Type B pancreatic cell (in vitro differentiated cells): ENCODE data around the gene BCL2L14. TPM values are rescaled to one million over a fixed set of nuclear protein-coding genes. Genes with fewer than 3 reads are reported as not detected.
"Not testable (repeated sequence)": the region's sequence is repeated elsewhere in the genome, so short reads cannot be mapped to it uniquely, and the experiment has no call there.

Experiments used
- DNase-seq: peaks from one replicate; pipeline ENCODE4 v3.0.0; 2021; ENCODE audit warnings: mixed read lengths; ENCODE audit not compliant: unreplicated experiment; ENCODE audit errors: extremely low spot score
- H3K27ac Mint-ChIP-seq: 2 replicates; pipeline ENCODE4 v1.8.0; 2021; ENCODE audit warnings: mild to moderate bottlenecking, mixed read lengths
- H3K27me3 Mint-ChIP-seq: 2 replicates; pipeline ENCODE4 v1.8.0; 2021; ENCODE audit warnings: mixed read lengths
- H3K36me3 Mint-ChIP-seq: 2 replicates; pipeline ENCODE4 v1.8.0; 2021; ENCODE audit warnings: mixed read lengths
- H3K4me1 Mint-ChIP-seq: one replicate; pipeline ENCODE4 v1.8.0; 2021; ENCODE audit warnings: mixed read lengths; ENCODE audit not compliant: unreplicated experiment
- H3K4me3 Mint-ChIP-seq: 2 replicates; pipeline ENCODE4 v1.8.0; 2021; ENCODE audit warnings: mild to moderate bottlenecking, mixed read lengths
- H3K9me3 Mint-ChIP-seq: 2 replicates; pipeline ENCODE4 v1.8.0; 2021; ENCODE audit warnings: mixed read lengths
- total RNA-seq: library from RNA; stranded (reverse); gene quantifications from 2 replicates; pipeline ENCODE4 v1.2.1, GENCODE V29; 2021; ENCODE audit warnings: low replicate concordance
- TF ChIP-seq, protein P1 (sequence below): fragments of 200-600 bp; sonication (generic); conservative IDR thresholded peaks from 2 replicates; pipeline ENCODE4 v1.5.0; 2021; ENCODE audit warnings: antibody characterized with exemption, mild to moderate bottlenecking

The BCL2L14 gene
- total RNA-seq, 1 donor from 2014 or later, result 3.3 TPM

DNA sequence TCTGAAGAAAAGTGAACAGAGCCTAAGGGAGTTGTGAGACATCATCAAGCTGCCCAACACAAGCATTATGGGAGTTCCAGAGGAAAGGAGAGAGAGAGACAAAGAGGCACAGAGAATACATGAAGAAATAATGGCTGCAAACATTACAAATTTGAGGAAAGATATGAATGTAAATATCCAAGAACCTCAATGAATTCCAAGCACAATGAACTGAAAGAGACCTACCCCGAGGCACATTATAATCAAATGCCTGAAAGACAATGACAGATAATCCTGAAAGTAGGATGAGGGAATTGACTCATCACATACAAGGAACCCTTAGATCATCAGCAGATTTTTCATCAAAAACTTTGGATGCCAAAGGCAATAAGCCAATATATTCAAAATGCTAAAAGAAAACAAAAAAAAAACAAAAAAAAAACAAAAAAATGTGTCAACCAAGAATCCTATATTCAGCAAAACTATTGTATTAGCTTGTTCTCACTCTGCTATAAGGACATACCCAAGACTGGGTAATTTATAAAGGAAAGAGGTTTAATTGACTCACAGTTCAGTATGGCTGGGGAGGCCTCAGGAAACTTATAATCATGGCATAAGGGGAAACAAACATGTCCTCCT, 37.8 kb downstream of the BCL2L14 start:
- TF ChIP-seq, protein P1, sequence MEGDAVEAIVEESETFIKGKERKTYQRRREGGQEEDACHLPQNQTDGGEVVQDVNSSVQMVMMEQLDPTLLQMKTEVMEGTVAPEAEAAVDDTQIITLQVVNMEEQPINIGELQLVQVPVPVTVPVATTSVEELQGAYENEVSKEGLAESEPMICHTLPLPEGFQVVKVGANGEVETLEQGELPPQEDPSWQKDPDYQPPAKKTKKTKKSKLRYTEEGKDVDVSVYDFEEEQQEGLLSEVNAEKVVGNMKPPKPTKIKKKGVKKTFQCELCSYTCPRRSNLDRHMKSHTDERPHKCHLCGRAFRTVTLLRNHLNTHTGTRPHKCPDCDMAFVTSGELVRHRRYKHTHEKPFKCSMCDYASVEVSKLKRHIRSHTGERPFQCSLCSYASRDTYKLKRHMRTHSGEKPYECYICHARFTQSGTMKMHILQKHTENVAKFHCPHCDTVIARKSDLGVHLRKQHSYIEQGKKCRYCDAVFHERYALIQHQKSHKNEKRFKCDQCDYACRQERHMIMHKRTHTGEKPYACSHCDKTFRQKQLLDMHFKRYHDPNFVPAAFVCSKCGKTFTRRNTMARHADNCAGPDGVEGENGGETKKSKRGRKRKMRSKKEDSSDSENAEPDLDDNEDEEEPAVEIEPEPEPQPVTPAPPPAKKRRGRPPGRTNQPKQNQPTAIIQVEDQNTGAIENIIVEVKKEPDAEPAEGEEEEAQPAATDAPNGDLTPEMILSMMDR, result no peak
- Mint-ChIP-seq H3K4me1 (no peaks in the 10 kb centered on the region), H3K4me3 (no peak overlapping the region), H3K9me3 (peaks cover 19% of the 10 kb centered on the region), H3K27ac (no peak overlapping the region), H3K27me3 (no peaks in the 10 kb centered on the region), H3K36me3 (peaks cover 42% of the 10 kb centered on the region)
- no peak for DNase-seq

GRCh38 chr12:12110923-12111555, 40.3 kb downstream of the BCL2L14 start:
- H3K9me3 Mint-ChIP-seq, result peaks cover 19% of the 10 kb centered on the region
- not testable (repeated sequence) for H3K27me3 Mint-ChIP-seq, H3K4me1 Mint-ChIP-seq, H3K27ac Mint-ChIP-seq, H3K4me3 Mint-ChIP-seq, DNase-seq
- H3K36me3 Mint-ChIP-seq, result peaks cover 49% of the 10 kb centered on the region

DNA sequence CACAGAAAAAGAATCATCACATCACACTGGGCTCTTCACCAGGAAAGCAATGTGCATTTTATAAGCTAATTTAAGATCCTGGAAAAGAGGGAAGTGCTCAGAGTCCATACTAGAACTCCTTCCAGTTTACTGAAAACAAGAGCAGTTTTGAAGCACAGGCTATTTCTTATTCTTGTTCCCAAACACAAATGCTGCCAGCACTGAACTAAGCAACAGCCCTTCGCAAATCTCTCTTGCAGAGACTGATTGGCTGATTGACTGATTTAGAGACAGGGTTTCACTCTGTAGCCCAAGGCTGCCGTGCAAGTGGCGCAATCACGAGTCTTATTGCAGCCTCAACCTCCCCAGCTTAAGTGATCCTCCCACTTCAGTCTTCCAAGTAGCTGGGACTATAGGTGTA, 44.8 kb downstream of the BCL2L14 start:
- TF ChIP-seq, protein P1, result no peak
- no peak overlapping the region for H3K4me3 Mint-ChIP-seq
- H3K27me3 Mint-ChIP-seq, result no peaks in the 10 kb centered on the region
- no peak for DNase-seq
- no peaks in the 10 kb centered on the region for H3K4me1 Mint-ChIP-seq
- peaks cover 45% of the 10 kb centered on the region for H3K36me3 Mint-ChIP-seq
- H3K27ac Mint-ChIP-seq, result no peak overlapping the region
- H3K9me3 Mint-ChIP-seq, result peaks cover 7% of the 10 kb centered on the region

DNA sequence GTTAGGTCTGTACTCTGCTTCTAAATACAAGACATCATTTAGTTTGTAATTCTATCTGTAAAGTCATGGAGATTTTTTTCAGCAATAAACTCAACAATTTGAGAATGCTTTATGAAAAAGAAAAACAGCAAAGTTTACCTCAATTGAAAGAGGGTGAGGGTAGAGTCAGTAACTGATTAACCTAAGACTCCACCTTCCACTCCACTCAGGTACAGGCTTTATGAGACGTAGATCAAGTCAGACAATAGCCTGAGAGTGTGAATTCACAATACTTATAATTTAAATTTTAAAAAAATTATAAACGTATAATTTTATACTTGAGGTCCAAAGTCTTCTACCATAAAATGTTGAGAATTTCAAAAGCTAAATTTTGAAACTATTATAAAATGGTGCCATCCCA, 45.9 kb downstream of the BCL2L14 start:
- H3K4me1 Mint-ChIP-seq, result no peaks in the 10 kb centered on the region
- no peaks in the 10 kb centered on the region for H3K27me3 Mint-ChIP-seq
- TF ChIP-seq, protein P1, result no peak
- H3K4me3 Mint-ChIP-seq, result no peak overlapping the region
- DNase-seq, result no peak
- H3K9me3 Mint-ChIP-seq, result peaks cover 7% of the 10 kb centered on the region
- peaks cover 53% of the 10 kb centered on the region for H3K36me3 Mint-ChIP-seq
- H3K27ac Mint-ChIP-seq, result no peak overlapping the region

GRCh38 chr12:12121061-12121460, 50.3 kb downstream of the BCL2L14 start:
- H3K27ac Mint-ChIP-seq, result no peak overlapping the region
- no peaks in the 10 kb centered on the region for H3K9me3 Mint-ChIP-seq
- TF ChIP-seq, protein P1, result no peak
- H3K36me3 Mint-ChIP-seq, result peaks cover 60% of the 10 kb centered on the region
- no peaks in the 10 kb centered on the region for H3K27me3 Mint-ChIP-seq
- H3K4me1 Mint-ChIP-seq, result no peaks in the 10 kb centered on the region
- H3K4me3 Mint-ChIP-seq, result no peak overlapping the region
- DNase-seq, result no peak

DNA sequence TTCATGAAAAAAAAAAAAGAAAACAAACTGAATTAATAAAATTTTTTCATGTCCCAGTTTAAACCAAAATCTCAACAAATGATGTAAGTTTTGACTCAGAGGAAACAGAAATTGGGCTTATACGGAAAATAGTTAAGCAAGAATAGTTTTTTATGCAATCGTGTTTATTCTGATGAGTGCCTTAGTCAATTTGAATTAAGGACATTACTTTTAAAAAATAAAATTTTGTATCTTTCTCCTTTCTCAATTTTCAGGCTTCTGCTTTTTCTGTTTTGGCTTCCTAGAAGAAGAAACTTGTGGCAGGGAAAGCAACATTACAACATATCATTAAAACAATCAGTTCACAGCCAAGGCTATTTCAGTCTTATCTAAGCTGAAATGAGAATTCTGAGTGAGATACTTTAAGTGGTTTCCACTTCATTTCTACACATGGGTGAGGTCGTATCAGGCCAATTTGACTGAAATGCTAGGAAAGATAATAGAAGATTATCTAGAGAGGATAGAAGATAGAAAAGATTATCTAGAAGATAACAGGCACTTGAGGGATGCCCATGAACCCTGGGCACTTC, 52.4 kb downstream of the BCL2L14 start:
- TF ChIP-seq, protein P1, result no peak
- no peak for DNase-seq
- Mint-ChIP-seq H3K4me3 (no peak overlapping the region), H3K27ac (no peak overlapping the region), H3K4me1 (no peaks in the 10 kb centered on the region), H3K27me3 (no peaks in the 10 kb centered on the region), H3K36me3 (peaks cover 75% of the 10 kb centered on the region), H3K9me3 (no peaks in the 10 kb centered on the region)
